Measurements from ENCODE around the gene SDHA. TPM values are rescaled to one million over a fixed set of nuclear protein-coding genes. Genes with fewer than 3 reads are reported as not detected.

The SDHA gene
- total and polyA plus RNA-seq, 9 of the 15 experiments (the other 6 are each of a cell fraction or from before 2014, with no cell fraction given): 82.9 to 191 (median 130) TPM

GRCh38 chr5:188488-189481, 29.3 kb upstream of the SDHA start (continued):
- TF ChIP-seq RREB1 (CRISPR knock-in tag; IDR thresholded peaks at IDR 0.05) (0 out of 2 replicates have a peak, but pooled peaks have one; percentile 40), SRSF9 (IDR thresholded peaks at IDR 0.05; ENCODE audit: borderline replicate concordance, low read depth, low read length) (no peak), CREM (IDR thresholded peaks at IDR 0.05; ENCODE audit: low read depth) (peak; percentile 27; the same call in 1 of the 2 replicates), HNRNPK (IDR thresholded peaks at IDR 0.05; ENCODE audit: low read depth, low read length, poor library complexity, severe bottlenecking) (no peak), RB1 (IDR thresholded peaks at IDR 0.05; ENCODE audit: low read depth) (peak; percentile 51; the same call in 1 of the 2 replicates), MAZ (CRISPR knock-in tag; conservative IDR thresholded peaks at IDR 0.05 in 1 of 2, IDR thresholded peaks at IDR 0.05 in 1 of 2) (peak in 1 of 2 experiments; percentile 53; a peak in 2 of 4 replicates), CTCF (IDR thresholded peaks at IDR 0.05 in 2 of 3, conservative IDR thresholded peaks at IDR 0.05 in 1 of 3; ENCODE audit: insufficient read depth in 2 of 3, low read depth in 1 of 3, low read length in 3 of 3) (peak; percentile 92 to 96 (median 94)), BHLHE40 (IDR thresholded peaks at IDR 0.05; ENCODE audit: low read length) (peak; percentile 41), ZNF668 (CRISPR knock-in tag; IDR thresholded peaks at IDR 0.05) (no peak), RUNX1 (IDR thresholded peaks at IDR 0.05; ENCODE audit: low read depth) (no peak), ARID3A (IDR thresholded peaks at IDR 0.05; ENCODE audit: borderline replicate concordance, low read depth, low read length) (no peak), ZNF224 (CRISPR knock-in tag; IDR thresholded peaks at IDR 0.05) (no peak), KLF6 (CRISPR knock-in tag; IDR thresholded peaks at IDR 0.05; ENCODE audit: borderline replicate concordance) (no peak), JUND (IDR thresholded peaks at IDR 0.05; ENCODE audit: borderline replicate concordance, low read depth, low read length) (peak; percentile 63), JUND (tag; IDR thresholded peaks at IDR 0.05; ENCODE audit: borderline replicate concordance, low read depth, low read length) (no peak; the same call in 2 of the 3 replicates)

Data from K562 (cell line).